HG03354 (cell line): ENCODE measurements around the gene RNF26.

Experiments
- ATAC-seq: cut with Tn5 transposase; IDR thresholded peaks from one replicate; pipeline ENCODE4 v1.9.1; 2021; ENCODE audit warnings: mild to moderate bottlenecking; ENCODE audit not compliant: unreplicated experiment, poor library complexity, severe bottlenecking

Gene RNF26

GRCh38 chr11:119347940-119348605 lies 13.7 kb downstream of the RNF26 start:
- no peak for ATAC-seq

- ATAC-seq, result no peak
These were observed 16.0 kb downstream of the RNF26 start for GRCh38 chr11:119350302-119350701.

DNA sequence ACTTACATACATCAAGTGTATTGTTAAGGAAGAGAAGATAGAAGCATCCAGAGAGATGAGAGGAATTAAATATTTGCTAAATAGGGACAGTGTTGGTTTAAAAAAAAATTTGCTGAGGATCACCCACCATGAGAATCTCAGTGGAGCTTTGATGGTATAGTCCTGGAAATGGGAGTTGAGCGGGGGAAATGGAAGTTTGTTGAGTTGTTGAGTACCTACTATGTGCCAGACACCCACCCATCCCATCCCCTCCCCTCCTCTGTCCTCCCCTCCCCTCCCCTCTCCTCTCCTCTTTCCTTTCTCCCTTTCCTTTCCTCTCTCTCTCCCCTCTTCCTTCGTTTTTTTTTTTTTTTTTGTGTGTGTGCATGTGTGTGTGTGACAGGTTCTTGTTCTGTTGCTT lies 16.9 kb downstream of the RNF26 start:
- ATAC-seq, result no peak

DNA sequence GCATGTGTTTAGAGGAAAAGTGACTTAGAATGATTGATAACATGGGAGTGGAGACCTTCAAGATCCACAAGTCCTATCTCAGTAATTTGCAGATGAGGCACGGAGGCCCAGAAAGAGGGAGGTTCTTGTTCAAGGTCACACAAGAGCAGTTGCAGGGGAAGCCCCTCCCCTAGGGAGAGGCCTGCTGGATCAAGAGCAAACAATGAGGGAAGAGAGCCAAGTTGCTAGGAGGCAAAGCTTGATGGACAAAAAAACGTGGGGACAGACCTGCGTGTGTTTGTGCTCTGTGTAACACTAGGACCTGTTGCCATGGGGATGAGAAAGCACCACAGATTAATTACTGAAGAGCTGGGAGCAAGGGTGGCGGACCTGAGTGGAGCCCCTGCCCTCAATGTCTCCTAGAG lies 18.5 kb downstream of the RNF26 start:
- ATAC-seq, result no peak

- ATAC-seq, result no peak
These were observed 20.9 kb downstream of the RNF26 start for GRCh38 chr11:119355091-119355843.

DNA sequence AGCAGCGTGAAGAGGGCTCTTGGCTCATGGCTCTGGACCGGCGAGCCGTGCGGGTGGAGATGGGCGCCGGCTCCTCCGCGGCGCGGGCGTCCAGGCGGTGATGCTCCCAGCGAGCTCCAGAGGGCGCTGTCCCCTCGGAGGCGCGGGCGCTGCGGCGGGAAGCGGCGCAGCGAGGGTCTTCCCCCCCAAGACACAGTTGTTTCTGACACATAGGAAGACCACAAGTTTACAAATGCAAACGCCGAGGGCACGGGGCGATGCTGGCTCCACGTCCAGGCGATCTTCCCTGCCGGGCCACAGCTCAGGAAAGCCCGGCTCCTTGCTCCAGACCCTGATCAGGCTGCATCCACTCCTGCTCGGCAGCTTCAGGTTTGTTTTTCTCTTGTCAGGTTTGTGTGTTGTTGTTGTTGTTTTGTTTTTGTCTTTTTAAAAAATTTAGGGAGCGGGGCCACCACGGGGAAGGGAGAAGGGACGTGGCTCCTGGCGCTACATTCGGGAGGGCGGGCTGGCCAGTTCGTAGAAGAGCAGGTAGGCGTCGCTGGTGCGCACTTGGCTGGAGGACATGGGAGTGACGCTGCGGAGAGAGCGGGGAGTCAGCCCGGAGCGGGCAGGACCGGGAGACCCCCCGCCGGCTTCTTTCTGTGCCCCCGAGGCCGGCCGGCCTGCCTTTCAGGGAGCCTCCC lies 22.2 kb downstream of the RNF26 start:
- ATAC-seq, result peak; percentile 85

- ATAC-seq, result no peak
These were observed 22.7 kb downstream of the RNF26 start for GRCh38 chr11:119357074-119357473.

- no peak for ATAC-seq
These were observed 25.3 kb downstream of the RNF26 start for GRCh38 chr11:119359365-119360214.

DNA sequence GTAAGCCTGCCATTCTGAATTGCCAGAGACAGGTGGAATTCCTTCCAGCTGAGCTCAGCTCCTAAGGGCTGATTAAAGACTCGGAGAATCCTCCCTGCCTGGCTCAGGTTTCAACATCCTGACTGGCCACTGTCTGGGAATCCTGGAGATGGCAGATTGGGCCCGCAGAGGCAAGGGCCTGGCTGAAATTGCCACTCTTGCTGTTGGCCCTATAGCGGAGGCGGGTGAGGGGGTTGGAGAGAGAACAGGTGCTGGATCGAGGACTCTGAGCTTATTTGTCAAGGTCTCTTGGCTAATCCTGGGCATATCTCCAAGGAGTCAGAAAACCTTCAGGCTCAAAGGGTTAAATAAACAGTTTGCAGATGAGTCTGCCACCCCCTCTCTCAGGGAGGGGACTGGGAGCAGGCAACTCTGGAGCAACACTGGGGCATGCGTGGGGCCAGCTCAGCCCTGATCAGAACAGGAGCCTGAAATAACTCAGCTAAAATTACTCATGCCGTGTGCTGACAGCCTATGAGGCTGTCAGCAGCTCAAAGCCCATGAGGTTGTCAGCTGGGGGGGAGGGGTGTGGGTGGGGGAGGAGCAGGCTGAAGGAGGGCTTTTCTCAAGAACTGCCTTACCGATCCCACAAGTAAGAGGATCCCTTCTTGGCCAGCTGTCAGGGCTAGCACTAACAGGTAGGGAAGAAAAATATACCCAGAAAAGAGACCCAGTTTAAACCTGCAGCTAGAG lies 26.9 kb downstream of the RNF26 start:
- ATAC-seq, result no peak

- no peak for ATAC-seq
These were observed 27.8 kb downstream of the RNF26 start for GRCh38 chr11:119361941-119362725.

DNA sequence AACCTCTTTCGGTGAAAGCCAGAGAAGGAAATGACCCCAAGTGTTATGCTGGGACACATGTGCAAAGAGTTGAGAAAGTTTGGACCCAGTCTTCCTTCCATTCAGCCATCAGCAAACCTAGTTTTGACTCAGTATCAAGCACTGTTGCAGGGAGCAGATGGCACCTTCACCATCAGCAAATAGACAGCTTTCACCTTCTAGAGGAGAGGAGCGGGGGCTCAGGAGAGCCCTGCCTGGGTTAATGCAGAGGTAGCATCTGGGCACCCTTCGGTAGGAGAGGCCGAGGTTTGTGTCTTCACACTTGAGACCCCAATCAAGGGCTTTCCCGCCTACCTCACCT lies 28.4 kb downstream of the RNF26 start:
- no peak for ATAC-seq

DNA sequence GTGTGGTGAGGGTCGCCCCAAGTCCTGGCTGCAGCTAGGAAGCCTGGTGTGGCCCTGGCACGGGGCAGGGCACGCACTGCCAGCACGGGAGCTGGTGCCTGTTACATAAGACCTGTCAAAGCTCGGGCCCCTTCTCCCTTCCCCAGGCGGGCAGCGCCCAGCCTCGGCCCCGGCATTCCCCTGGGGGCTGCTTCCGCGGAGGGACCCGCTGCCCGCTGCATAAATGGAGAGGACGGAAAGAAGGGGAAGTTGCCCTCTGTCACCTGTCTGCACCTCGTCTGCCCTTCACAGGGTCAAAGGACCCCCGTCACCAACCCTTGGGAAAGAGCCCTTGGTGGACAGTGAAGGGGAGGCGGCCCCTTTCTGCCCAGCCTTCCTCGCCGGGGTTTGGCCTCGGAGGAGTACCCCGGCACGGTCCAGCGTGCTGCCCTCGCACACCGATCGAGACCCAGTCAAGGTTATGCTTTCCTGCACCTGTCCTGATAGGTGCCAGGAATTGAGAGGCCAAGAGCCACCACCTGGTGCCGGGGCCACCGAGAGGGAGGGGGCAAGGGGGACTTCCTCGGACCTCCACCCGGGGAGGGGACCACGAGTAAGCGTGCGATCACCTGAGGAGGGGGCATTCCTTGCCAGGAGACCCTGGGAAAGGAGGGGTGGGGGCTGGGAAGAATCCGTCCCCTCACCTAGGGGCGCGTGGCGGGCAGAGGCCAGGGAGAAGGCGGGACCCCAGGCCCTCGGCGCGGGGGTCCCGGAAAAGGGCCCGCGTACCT lies 28.9 kb downstream of the RNF26 start:
- ATAC-seq, result no peak

DNA sequence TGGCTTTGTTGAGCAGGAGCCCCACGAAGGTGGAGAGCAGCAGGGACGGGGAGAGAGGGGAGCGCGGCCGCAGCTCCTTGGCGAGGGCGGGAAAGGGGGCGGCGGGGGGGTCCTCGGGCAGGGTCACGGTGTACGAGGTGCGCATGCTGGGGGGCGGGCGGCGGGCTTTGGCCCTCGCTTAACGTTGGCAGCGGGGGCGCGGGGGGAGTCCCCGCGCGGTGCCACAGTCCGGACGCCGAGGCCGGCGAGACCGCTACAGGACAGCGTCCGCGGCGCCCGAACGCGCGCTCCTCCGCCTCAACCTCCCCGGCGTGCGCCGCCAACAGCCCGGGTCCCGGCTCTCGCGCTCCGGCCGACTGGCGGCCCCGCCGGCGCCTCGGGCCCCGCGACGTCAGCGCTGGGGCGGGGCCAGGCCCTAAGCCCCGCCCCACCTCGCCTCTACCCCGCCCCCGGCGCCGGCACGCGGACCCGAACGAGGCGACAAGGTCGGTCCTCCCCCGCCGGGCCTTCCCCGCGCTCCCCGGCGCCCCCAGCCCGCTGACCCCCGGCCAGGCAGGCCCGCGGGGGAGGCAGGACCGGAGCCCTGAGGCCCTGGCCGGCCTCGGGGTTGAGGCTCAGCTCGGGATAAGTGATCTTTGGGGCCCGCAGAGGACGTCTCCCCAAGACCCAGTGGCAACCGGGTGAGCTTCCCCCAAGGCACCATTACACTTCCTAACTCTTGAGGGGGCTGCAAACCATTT lies 29.7 kb downstream of the RNF26 start:
- ATAC-seq, result no peak

- ATAC-seq, result no peak
These were observed 30.8 kb downstream of the RNF26 start for GRCh38 chr11:119365071-119365591.

GRCh38 chr11:119366690-119367620 lies 32.6 kb downstream of the RNF26 start:
- ATAC-seq, result no peak

DNA sequence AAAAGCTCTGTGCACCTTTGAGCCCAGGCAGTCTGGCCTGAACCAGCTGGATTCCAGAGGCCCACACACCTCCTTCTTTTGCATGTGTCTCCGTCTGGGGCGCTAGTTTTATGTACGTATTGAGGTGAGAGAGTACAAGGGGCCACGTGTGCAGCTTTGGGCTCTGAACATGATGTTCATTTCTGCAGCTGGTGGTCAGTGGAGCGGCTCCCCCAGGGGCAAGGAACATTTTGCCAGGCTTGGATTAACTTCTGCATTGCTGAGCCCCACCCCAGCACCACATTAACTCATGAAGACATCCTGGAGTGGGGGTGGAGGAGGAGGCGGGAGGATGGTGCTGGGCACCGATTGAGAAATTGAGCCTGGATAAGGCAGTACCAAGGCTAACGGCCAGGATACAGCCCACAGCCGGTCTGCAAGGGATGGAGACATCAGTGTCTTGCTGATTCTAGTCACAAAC lies 33.4 kb downstream of the RNF26 start:
- no peak for ATAC-seq
